ENCODE results near the gene STX4.

- TF ChIP-seq CTCF (IDR thresholded peaks at IDR 0.05) = no peak
- TF ChIP-seq POLR2A (IDR thresholded peaks at IDR 0.05) = no peak
Measured at GRCh38 chr16:31061813-31062440, 28.6 kb downstream of the STX4 start.

All from Peyer's patch (tissue), 4 donors.